HepG2 (cell line): Measurements from ENCODE around the gene SDCCAG8. TPM values are rescaled to one million over a fixed set of nuclear protein-coding genes. Genes with fewer than 3 reads are reported as not detected.

Experiments
- ASH2L ChIP-seq: fragments of 300-600, 200-600 bp; sonication (generic); IDR thresholded peaks from 2 replicates; pipeline ENCODE4 v1.7.0; 2017; ENCODE audit warnings: low read depth, mild to moderate bottlenecking, moderate library complexity, mixed read lengths, low read length; ENCODE audit not compliant: insufficient read length
- BCLAF1 ChIP-seq: fragments of 450-650 bp; IDR thresholded peaks from 2 replicates; pipeline ENCODE4 v1.6.1; 2017; ENCODE audit warnings: mild to moderate bottlenecking
- CEBPG ChIP-seq: IDR thresholded peaks from 2 replicates; pipeline ENCODE4 v1.6.1; 2016
- EHMT2 ChIP-seq: fragments of 200-600 bp; sonication (generic); IDR thresholded peaks from 2 replicates; pipeline ENCODE4 v1.7.0; 2017; ENCODE audit warnings: antibody characterized with exemption, low read depth, low read length, borderline replicate concordance
- HNF4A ChIP-seq: sonication (generic); formaldehyde crosslinking; IDR thresholded peaks from 2 replicates; pipeline ENCODE4 v1.4.0; 2020; ENCODE audit warnings: missing genetic modification reagents
- MED8 ChIP-seq: sonication (generic); formaldehyde crosslinking; IDR thresholded peaks from 2 replicates; pipeline ENCODE4 v1.8.1; 2023; ENCODE audit warnings: mild to moderate bottlenecking, missing genetic modification reagents; ENCODE audit not compliant: insufficient replicate concordance
- MXD4 ChIP-seq: IDR thresholded peaks from 2 replicates; pipeline ENCODE4 v1.6.1; 2016; ENCODE audit warnings: mild to moderate bottlenecking, missing biosample characterization, missing genetic modification reagents
- NFKB2 ChIP-seq: sonication (generic); formaldehyde crosslinking; IDR thresholded peaks from 2 replicates; pipeline ENCODE4 v1.4.0; 2020; ENCODE audit warnings: missing genetic modification reagents, borderline replicate concordance
- RELA ChIP-seq: sonication (generic); formaldehyde crosslinking; IDR thresholded peaks from 2 replicates; pipeline ENCODE4 v1.4.0; 2020; ENCODE audit warnings: missing genetic modification reagents
- SMAD3 ChIP-seq: sonication (generic); formaldehyde crosslinking; IDR thresholded peaks from 2 replicates; pipeline ENCODE4 v1.4.0; 2020; ENCODE audit warnings: missing genetic modification reagents
- SNAPC5 ChIP-seq: sonication (generic); formaldehyde crosslinking; IDR thresholded peaks from 2 replicates; pipeline ENCODE4 v1.8.1; 2023; ENCODE audit warnings: mild to moderate bottlenecking, missing genetic modification reagents, borderline replicate concordance
- TAF15 ChIP-seq: fragments of 200-400 bp; formaldehyde crosslinking; IDR thresholded peaks from one replicate; pipeline ENCODE4 v1.6.1; 2018; ENCODE audit warnings: mild to moderate bottlenecking, low read depth, low read length; ENCODE audit not compliant: poor library complexity, severe bottlenecking
- TP53 ChIP-seq: sonication (generic); formaldehyde crosslinking; conservative IDR thresholded peaks from 2 replicates; pipeline ENCODE4 v1.4.0; 2020; ENCODE audit warnings: missing genetic modification reagents
- ZBTB38 ChIP-seq: sonication (generic); formaldehyde crosslinking; IDR thresholded peaks from 2 replicates; pipeline ENCODE4 v1.5.1; 2020; ENCODE audit warnings: mild to moderate bottlenecking, missing genetic modification reagents
- ZFP1 ChIP-seq: IDR thresholded peaks from 2 replicates; pipeline ENCODE4 v1.6.1; 2016
- ZNF160 ChIP-seq: sonication (generic); formaldehyde crosslinking; IDR thresholded peaks from 2 replicates; pipeline ENCODE4 v1.8.0; 2022; ENCODE audit warnings: mild to moderate bottlenecking, inconsistent platforms, missing genetic modification reagents
- ZNF512 ChIP-seq: sonication (generic); formaldehyde crosslinking; IDR thresholded peaks from 2 replicates; pipeline ENCODE4 v1.4.0; 2020; ENCODE audit warnings: mild to moderate bottlenecking, missing genetic modification reagents
- ZNF746 ChIP-seq: sonication (generic); formaldehyde crosslinking; IDR thresholded peaks from 2 replicates; pipeline ENCODE4 v1.8.0; 2022; ENCODE audit warnings: mild to moderate bottlenecking, missing genetic modification reagents
- ZNF766 ChIP-seq: sonication (generic); formaldehyde crosslinking; IDR thresholded peaks from 2 replicates; pipeline ENCODE4 v1.5.0; 2020; ENCODE audit warnings: missing genetic modification reagents, borderline replicate concordance
- ZNF878 ChIP-seq: sonication (generic); formaldehyde crosslinking; IDR thresholded peaks from 2 replicates; pipeline ENCODE4 v1.8.1; 2023; ENCODE audit warnings: mild to moderate bottlenecking, missing genetic modification reagents, moderate library complexity
- ZSCAN29 ChIP-seq: sonication (generic); formaldehyde crosslinking; conservative IDR thresholded peaks from 2 replicates; pipeline ENCODE4 v1.4.0; 2020; ENCODE audit warnings: mild to moderate bottlenecking, missing genetic modification reagents
- polyA plus RNA-seq, 8 experiments: library from polyadenylated mRNA; depleted of rRNA in 3 of 8; stranded (reverse) in 7 of 8; unstranded in 1 of 8; fragments of >200 nt; fragmentation: Illumina TruSeq in 4 of 8; extraction: Trizol in 4 of 8; gene quantifications; 2 replicates each; pipeline versions ENCODE4 v1.2.1 to v1.2.3, GENCODE V29; 2011 to 2016; ENCODE audit warnings: low read depth in 4 of 8, missing spikeins in 1 of 8, mixed read lengths in 1 of 8; ENCODE audit not compliant: insufficient read depth in 1 of 8
- total RNA-seq, 5 experiments: library from RNA; depleted of rRNA; stranded (reverse); fragments of >200 nt; fragmentation: Illumina TruSeq; extraction: Trizol; gene quantifications; 2 replicates each; pipeline ENCODE4 v1.2.3, GENCODE V29; 2016; ENCODE audit warnings: low read depth in 1 of 5

The SDCCAG8 gene
- total and polyA plus RNA-seq, 2 of the 13 experiments (the other 11 are each of a cell fraction or from before 2014, with no cell fraction given): 9.5 to 13.4 TPM

- peak; percentile 78 for TF ChIP-seq ASH2L
- no peak for TF ChIP-seq TAF15
- TF ChIP-seq ZSCAN29 (CRISPR knock-in tag): no peak
- no peak for TF ChIP-seq MED8 (CRISPR knock-in tag)
- TF ChIP-seq TP53 (CRISPR knock-in tag): no peak
- TF ChIP-seq ZFP1: 0 out of 2 replicates have a peak, but pooled peaks have one; percentile 66
- TF ChIP-seq ZNF878 (CRISPR knock-in tag): peak; percentile 87
- TF ChIP-seq BCLAF1: no peak
- TF ChIP-seq ZNF512 (CRISPR knock-in tag): no peak
- TF ChIP-seq ZNF746 (CRISPR knock-in tag): peak; percentile 61; the same call in 1 of the 2 replicates
- TF ChIP-seq EHMT2: no peak
- TF ChIP-seq HNF4A (CRISPR knock-in tag): peak; percentile 95
- TF ChIP-seq ZNF766 (CRISPR knock-in tag): peak; percentile 54; the same call in 1 of the 2 replicates
- TF ChIP-seq ZNF160 (CRISPR knock-in tag): peak; percentile 67; the same call in 1 of the 2 replicates
- TF ChIP-seq ZBTB38 (CRISPR knock-in tag): peak; percentile 75
- TF ChIP-seq CEBPG (CRISPR knock-in tag): no peak
- TF ChIP-seq MXD4: peak; percentile 79; the same call in 1 of the 2 replicates
- no peak for TF ChIP-seq SNAPC5 (CRISPR knock-in tag)
- TF ChIP-seq NFKB2 (CRISPR knock-in tag): peak; percentile 72; the same call in 1 of the 2 replicates
- peak; percentile 87; the same call in 1 of the 2 replicates for TF ChIP-seq SMAD3
- no peak for TF ChIP-seq RELA
Observed at GRCh38 chr1:243505986-243506689, 250.3 kb downstream of the SDCCAG8 start (continued).
